Epidermal melanocyte (primary cell): ENCODE data around the gene ADM.

Experiments used
- DNase-seq: peaks from one replicate; pipeline ENCODE4 v3.0.0; 2011; ENCODE audit warnings: low spot score; ENCODE audit not compliant: insufficient read length

ADM gene

DNA sequence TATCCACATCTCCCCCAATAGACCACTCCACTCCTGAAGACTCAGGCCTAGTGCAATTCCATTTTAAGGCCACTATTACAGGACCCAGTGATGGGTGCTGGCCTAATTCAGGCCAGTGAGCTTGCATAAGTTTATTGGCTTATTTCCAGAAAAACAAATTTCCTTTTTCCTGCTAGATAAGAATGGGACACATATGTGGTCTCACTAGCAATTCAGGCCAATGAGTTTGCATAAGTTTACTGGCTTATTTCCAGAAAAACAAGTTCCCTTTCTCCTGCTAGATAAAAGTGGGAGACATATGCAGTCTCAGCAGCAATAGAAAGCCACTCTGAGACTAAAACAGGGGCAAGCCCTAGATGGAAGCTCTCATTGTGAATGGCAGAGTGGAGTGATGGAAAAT lies 22.4 kb downstream of the ADM start:
- no peak for DNase-seq

DNA sequence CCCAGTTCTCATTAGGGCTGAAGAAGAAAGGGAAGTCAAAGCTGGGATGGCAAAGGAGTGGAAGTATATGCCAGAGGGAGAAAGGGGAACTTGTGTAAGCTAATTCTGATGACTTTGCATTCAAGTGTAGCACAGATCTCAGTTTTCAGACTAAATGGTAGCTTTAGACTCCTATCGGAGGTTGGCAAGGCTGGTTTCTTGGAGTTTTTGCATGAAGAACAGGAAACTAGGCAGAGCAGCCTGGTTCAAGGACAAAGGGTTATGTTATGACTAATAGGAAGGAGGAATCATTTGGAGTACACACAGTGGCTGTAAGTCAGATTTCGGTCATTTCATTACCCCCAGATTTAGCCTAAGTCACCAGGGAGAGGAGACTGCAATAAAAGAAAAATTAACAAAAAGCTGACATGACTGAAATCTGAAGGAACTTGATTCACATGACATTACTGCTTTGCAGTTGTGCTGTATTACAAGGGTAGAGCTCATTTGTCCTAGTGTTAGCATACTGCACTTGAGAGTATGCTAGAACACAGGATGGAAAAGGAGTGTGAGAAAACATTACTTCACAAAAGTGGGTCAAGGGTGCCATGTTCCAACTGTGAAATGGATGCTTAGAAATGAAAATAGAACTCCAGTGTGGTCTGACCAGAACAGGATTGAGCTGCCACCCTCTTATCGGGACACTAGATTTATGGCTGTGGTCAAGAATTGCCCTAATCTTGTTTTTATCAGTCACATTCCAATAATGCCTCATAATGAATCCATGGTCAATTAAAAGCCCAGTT lies 23.6 kb downstream of the ADM start:
- no peak for DNase-seq

DNA sequence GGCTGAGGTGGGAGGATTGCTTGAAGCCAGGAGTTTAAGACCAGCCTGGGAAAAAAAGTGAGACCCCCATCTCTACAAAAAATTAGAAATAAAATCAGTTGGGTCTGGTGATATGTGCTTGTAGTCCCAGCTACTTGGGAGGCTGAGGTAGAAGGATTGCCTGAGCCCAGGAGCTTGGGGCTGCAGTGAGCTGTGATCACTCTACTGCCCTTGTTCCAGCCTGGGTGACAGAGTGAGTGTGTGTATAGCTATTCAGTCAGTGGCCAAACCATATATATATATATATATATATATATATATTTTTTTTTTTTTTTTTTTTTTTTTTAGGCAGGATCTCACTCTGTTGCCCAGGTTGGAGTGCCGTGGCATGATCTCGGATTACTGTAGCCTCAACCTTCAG lies 24.5 kb downstream of the ADM start:
- DNase-seq, result no peak

DNA sequence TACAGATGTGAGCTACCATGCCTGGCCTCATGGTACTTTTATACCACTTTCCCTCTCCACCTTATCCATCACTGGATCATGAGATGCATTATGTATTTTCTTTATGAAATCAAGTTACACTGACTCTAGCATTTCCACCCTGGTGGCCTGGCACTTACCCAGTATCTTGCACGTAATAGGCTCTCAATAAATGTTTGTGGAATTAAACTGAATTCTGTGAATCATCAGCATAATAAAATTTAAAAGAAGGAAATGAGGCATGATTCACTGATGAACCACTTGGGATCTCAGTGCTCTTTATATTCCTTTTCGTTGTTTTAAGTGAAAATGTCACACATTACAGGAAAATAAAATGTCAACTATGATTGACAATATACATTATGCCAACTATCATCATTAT lies 25.1 kb downstream of the ADM start:
- DNase-seq, result no peak

DNA sequence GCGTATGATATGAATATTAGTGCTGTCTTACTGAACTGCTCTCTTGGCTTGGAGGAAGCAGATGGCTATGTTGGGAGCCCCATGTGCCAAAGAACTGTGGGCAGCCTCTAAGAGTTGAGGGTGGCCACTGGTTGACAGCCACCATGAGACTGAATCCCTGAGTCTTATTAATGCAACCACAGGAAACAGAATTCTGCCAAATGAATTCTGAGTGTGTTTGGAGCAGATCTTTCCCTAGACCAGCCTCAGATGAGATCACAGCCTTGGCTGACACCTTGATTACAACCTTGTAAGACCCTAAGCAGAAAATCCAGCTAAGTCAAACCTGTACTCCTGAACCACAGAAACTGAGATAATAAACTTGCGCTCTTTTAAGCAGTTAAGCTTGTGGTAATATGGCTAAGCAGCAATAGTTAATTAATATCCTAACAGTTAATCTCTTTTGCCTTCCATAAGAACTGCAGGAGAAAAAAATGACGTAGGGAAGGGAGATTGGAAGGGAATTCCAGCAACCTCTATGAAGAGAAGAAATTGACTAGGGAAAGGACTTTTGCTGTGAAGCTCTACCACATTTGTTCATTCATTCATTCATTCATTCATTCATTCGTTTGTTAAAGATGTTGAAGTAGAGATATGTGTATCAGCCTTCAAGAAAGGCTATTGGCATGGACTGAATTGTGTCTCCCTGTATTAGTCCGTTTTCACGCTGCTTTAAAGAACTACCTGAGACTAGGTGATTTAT lies 26.8 kb downstream of the ADM start:
- no peak for DNase-seq

DNA sequence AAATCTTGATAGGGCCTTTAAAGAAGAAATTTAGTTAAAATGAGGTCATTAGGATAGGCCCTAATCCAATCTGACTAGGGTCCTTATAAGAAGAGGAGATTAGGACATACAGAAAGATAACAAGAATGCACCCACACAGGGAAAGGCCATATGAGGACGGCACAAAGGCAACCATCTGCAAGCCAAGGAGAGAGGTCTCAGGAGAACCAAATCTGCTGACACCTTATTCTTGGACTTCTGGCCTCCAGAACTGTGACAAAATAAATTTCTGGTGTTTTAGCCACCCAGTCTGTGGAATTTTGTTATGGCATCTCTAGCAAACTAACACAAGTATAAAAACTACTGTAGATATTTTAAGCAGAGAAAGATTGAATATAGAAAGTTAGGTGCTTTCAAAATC lies 28.6 kb downstream of the ADM start:
- DNase-seq, result no peak

DNA sequence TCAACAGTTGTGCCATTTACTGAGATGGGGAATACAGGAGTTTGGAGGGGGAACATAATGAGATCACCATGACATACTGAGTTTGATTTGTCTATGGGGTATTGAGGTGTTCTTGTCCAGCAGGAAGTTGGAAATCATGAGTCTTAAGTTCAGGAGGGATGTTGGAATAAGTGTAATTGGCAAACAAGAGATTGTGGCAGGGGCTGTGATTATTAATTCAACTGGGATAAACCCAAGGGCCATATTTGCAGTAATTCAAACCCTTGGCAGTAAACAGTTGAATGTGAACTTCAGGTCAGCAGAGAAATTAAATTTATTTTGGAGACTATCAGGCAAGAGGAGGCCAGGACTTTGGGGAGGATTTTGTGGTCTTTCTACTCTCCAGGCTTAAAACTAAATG lies 33.4 kb downstream of the ADM start:
- no peak for DNase-seq

DNA sequence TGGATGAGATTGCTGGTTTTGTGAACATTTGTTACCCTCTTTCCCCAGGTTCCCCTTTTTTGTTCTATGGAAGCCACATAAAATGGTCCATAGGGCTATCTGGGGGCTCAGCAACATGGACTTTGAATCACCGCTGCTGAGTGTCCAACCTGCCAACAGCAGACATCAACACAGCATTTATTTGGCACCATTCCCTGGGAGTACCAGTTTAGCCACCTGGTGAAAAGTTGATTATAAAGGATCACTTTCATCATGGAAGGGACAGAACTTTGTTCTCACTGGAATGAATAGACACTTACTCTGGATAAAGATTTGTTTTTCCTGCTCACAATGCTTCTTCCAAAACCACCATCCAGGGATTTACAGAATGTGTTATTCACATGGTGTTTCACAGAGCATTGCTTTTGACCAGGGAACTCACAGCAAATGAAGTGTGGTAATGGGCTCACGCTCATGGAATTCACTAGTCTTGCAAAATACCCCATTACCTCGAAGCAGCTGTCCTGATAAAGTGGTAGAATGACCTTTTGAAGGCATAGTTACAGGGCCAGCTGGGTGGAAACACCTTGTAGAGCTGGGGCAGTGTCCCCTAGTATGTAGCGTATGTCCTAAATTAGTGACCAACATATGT lies 43.9 kb downstream of the ADM start:
- no peak for DNase-seq

DNA sequence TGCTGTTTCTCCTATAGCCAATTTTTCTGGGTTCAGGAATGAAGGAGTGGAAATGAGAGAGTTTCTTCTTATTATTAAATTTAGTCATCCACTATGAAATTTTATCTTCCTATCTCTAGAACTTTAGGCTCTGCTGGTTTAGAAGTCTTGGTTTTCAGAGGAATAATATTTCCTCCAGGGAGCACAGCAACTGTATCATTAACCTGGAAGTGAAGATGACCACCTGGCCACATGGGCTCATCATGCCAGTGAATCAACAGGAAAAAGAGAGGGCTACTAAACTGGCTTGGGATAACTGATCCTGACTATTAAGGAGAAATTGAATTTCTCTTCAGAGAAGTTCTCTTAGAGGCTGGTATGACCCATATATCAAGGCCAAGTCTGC lies 44.4 kb downstream of the ADM start:
- DNase-seq, result no peak

DNA sequence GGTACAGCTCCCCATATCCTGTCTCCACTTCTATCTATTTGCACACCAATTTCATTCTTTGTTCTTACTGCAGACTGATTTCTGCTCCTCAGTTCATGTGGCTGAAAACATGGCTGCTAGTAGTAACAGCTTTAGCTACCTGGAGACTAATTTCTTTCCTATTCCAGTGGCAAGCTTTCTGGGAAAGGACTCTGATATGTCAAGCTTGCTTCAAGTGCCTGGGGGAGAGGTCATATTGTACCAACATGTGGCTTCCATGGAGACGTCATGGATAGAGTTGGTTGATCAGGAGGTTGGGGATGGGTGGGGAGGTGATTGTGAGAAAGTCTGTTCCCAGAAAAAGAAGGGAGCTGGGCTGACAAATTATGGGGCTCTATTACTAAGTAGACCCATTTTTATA lies 44.9 kb downstream of the ADM start:
- DNase-seq, result no peak

DNA sequence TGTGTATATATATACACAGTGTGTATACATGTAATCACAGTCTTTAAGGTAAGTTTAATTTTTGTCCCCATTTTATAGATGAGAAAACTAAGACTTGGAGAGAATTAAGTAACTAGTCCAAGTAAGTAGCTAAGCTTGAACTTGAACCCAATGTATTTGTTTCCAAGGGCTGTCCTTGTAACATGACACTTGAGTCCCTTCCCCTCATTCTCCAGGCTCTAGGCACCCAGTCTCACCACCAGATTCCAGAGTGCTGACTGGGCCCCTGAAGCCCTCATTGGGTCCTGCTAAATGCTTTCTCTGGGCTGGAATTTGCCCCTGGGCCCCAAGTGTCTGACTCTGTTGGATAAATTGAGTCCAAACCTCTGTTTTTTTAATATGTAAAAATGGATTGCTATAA lies 45.5 kb downstream of the ADM start:
- no peak for DNase-seq

DNA sequence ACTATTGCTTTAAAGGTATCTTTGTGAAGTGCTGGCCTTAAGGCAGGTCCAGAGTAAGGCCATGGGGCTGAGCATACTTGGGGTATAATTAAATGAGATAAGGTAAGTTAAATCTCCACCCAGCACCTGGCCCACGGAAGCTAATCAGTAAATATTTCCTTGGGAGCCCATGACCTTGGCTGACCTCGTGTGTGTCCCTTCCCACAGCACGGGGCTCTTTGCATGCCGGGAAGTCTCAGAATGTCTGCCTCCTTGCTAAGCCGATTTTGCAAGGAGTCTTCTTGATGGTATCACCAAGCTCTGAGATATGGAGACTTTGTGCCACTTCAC lies 46.5 kb downstream of the ADM start:
- DNase-seq, result no peak

DNA sequence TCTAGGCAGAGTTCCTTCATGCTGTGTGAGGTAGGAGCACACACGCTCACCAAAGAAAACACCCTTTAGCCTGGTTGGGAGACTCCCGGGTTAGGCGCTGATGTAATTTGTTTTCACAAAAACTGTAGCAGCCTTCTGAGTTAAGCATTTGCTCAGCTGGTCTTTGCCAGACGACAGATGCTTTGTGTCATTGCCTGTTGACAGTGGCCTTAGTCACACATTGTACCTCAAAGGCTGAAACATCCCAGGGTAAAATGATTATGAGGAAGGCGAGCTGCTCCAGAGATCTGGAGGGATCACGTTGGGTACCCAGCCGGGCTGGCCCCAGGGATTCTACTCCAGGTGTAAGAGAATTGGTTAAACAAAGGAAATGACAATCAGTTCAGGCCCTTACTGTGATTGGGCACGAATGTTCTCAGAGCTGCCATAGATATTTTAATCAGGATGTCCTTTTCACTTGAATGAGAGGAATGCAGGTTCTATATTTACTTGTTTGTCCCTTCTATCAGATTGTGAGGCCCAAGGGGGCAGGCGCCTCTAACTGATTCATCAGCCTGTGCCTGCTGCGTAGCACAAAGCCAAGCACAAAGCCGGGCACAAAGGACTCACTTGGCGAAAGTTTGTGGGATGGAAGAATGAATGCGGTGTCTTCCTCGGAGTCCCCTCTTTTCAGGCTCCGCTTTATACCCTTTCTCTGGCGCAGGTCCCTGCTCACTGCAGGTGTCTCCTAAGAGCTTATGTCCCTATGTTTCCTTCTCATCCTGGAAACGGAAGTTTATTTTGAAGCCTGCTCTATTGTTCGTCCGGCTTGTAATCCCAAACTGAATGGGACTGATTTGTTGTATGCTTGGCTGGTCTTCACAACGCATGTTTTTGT lies 47.1 kb downstream of the ADM start:
- no peak for DNase-seq

DNA sequence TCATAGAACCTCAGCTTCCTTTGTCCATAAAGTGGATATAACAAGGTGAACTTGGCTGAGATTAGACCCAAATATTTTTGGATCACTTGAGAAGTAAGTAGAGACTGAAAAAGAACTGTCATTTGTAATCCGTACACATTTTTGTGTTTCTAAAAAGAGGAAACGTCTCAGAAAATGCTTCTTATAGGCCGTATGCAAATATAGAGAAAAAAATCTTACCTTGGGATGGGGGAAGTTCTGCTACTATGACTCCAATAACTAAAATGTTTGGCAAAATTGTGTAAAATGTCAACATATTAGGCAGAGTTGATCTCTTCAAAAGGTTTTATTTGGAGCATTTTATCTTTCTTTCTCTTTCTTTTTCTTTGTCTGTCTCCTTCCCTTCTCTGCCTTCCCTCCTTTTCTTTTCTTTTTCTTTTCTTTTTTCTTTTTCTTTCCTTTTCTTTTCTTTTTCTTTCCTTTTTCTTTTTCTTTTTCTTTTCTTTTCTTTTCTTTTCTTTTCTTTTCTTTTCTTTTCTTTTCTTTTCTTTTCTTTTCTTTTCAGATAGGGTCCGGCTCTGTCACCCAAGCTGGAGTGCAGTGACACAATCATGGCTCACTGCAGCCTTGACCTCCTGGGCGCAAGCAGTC lies 48.2 kb downstream of the ADM start:
- no peak for DNase-seq

DNA sequence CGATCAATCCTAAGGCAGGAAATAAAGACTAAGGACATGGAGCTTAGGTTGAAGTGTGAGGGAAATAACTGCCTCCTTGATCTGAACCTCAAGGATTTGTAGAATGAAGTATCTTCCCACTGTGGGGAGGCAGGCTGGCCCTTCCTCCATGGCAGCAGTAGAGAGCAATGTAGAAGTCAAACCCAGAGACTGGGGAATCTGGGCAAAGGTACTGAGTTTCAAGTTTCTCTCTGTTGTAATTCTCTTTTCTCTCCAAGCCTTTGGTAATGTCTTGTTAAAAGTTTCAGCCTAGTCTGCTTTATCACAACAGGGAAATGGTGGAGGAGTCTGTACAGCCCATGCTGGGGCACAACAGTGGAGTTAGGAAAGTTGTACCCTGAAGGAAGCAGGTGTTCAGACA lies 49.5 kb downstream of the ADM start:
- DNase-seq, result no peak

DNA sequence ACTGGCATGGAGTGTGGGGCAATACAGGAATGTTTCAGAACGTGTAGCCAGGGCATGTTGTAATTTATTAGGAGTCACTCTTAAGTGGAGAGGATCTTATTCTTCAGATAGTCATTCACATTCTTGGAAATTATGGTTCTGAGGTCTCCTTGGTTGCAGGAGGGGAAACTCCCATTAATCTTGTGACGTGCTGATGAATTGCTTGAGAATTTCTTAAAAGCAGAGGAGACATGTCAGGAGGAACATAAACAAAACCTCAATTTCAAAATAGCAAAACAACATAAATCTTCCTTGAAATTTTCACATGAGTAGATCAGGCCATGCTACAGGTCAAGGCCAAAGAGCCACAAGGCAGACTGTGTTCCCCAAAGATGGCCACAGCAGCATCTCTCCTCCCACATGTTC lies 50.4 kb downstream of the ADM start:
- DNase-seq, result no peak

DNA sequence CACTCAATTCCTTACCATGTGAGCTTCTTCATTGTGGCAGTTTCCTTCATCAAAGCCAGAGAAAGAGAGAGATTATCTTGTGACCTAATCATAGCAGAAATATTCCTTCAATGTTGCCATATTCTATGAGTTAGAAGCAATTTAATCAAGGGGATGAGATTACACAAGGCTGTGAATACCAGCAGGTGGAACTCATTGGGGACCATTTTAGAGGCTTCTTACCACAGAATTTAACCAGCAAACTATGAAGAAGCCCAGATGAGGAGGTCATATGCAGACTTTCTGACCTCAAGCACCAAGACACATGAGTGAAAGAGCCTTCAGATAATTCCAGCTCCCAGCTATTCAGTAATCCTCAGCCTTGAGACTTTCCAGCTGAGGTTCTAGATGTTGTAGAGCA lies 51.3 kb downstream of the ADM start:
- no peak for DNase-seq
